HG02763 (cell line): ENCODE measurements around the gene GPBAR1.
"Not testable (repeated sequence)": the region's sequence is repeated elsewhere in the genome, so short reads cannot be mapped to it uniquely, and the experiment has no call there.

ENCODE experiments used
- ATAC-seq: cut with Tn5 transposase; IDR thresholded peaks from one replicate; pipeline ENCODE4 v1.9.1; 2021; ENCODE audit warnings: mild to moderate bottlenecking, moderate library complexity; ENCODE audit not compliant: unreplicated experiment

Gene GPBAR1

DNA sequence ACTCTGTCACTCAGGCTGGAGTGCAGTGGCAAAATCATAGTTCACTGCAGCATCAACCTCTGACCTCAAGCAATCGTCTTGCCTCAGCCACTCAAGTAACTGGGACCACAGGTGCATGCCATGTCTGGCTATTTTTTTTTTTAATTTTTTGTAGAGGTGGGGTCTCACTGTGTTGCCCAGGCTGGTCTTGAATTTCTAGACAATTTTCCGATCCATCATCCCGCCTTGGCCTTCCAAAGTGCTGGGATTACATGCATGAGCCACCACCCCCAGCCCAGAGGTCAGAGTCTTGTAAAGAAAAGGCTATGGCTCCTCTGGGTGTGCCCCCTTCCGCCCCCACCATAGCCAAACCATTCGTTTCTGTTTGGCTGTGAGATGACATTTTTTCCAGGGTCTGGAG lies 44.6 kb downstream of the GPBAR1 start:
- ATAC-seq = no peak

GRCh38 chr2:218306184-218306920 lies 45.5 kb downstream of the GPBAR1 start:
- ATAC-seq = no peak

- ATAC-seq = no peak
These were observed 46.7 kb downstream of the GPBAR1 start for GRCh38 chr2:218307415-218308090.

DNA sequence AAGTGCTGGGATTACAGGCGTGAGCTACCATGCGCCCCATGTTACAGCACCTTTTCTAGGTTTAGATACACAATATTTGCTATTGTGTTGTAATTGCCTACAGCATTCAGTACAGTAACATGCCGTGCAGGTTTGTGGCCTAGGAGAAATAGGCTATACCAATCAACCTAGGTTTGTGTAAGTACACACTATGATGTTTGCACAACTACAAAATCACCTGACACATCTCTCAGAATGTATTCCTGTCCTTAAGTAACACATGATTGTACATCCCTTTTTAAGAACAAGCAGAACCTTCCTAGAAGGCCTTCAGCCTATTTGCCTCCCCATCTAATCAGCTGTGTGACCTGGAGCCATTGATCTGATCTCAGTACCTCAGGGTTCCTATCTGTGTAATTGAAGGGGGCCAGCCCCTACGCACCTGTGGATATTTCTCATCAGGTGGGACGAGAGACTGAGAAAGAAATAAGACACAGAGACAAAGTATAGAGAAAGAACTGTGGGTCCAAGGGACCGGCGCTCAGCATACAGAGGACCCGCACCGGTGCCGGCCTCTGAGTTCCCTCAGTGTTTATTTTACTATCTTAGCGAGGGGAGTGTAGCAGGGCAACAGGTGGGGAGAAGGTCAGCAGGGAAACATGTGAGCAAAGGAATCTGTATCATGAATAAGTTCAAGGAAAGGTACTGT lies 50.2 kb downstream of the GPBAR1 start:
- ATAC-seq = no peak

GRCh38 chr2:218311541-218312266 lies 50.9 kb downstream of the GPBAR1 start:
- ATAC-seq = not testable (repeated sequence)

DNA sequence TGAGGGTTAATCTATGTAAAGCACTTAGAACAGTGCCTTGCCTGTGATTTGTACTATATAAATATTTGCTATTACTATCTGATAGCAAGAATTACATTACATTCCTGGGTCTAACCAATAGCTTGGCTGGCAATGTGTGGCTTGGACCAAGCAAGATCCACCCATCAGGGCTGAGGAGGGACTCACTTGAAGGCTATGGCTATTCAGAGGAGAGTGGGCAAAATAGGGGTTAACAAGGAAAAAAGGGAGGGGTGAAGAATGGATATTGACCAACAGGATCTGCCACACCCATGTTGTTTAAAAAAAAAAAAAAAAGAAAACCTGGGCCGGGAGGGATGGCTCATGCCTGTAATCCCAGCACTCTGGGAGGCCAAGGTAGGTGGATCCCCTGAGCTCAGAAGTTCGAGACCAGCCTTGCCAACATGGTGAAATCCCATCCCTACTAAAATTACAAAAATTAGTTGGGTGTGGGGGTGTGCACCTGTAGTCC lies 51.5 kb downstream of the GPBAR1 start:
- no peak for ATAC-seq

DNA sequence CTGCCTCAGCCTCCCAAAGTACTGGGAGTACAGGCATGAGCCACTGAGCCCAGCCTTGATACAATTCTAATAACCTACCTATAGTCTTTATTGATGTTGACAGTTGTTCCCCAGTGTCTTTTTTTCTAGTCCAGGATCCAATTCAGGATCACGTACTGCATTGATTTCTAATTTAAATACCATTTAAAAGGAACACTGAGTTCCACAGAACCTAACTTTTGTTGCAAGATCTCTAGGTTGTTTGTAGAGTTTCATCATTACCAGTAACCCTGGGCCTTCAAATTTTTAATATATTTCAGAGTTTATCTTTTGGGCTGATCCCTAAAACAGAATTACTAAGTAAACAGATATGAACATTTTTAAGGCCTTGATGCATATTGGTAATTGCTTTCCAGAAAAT lies 52.5 kb downstream of the GPBAR1 start:
- ATAC-seq = no peak
